ENCODE measurements around the gene SDHB. TPM values are rescaled to one million over a fixed set of nuclear protein-coding genes. Genes with fewer than 3 reads are reported as not detected.

The SDHB gene
- polyA plus RNA-seq, 1 donor (not counting 4 experiments of a cell fraction or from before 2014, with no cell fraction given), result 228 TPM

GRCh38 chr1:17082761-17083160 lies 28.9 kb upstream of the SDHB start:
- Histone ChIP-seq H3K9ac (ENCODE audit: control insufficient read depth, extremely low read depth, insufficient read depth, low read length) (no peak overlapping the region), H3K4me3 (ENCODE audit: control insufficient read depth in 2 of 3, extremely low read depth in 1 of 3, insufficient read depth in 2 of 3, low read depth in 1 of 3, low read length in 3 of 3) (no peak overlapping the region), H4K20me1 (ENCODE audit: control insufficient read depth, extremely low read depth, insufficient read depth, low read length) (no peaks in the 10 kb centered on the region), H3K4me1 (ENCODE audit: control insufficient read depth, extremely low read depth, insufficient read depth, low read length) (no peaks in the 10 kb centered on the region), H2AFZ (ENCODE audit: control insufficient read depth, low read length) (no peak overlapping the region), H3K4me2 (ENCODE audit: control insufficient read depth, extremely low read depth, insufficient read depth, low read depth, low read length) (no peak overlapping the region), H3K9me3 (ENCODE audit: control insufficient read depth, low read depth, low read length) (no peaks in the 10 kb centered on the region), H3K79me2 (ENCODE audit: control insufficient read depth, insufficient read depth, low read length) (no peaks in the 10 kb centered on the region), H3K36me3 (ENCODE audit: control insufficient read depth in 2 of 2, extremely low read depth in 1 of 2, insufficient read depth in 2 of 2, low read length in 2 of 2) (no peaks in the 10 kb centered on the region), H3K27me3 (ENCODE audit: control insufficient read depth, extremely low read depth, insufficient read depth, low read length) (peaks cover 4% of the 10 kb centered on the region), H3K27ac (ENCODE audit: control insufficient read depth, insufficient read depth, low read length) (no peak overlapping the region), H3K9me1 (ENCODE audit: control insufficient read depth, extremely low read depth, insufficient read depth, low read length) (no peaks in the 10 kb centered on the region)
- dilution Hi-C loops (cut with MboI; ENCODE audit: extremely low pct_ligation_motif_present, low sequenced_read_pairs), result no loop called here
- FAIRE-seq (no peak), DNase-seq (ENCODE audit: low read depth, low spot score) (no peak)
- no peak for TF ChIP-seq EZH2 (IDR thresholded peaks at IDR 0.05; ENCODE audit: low read length)
- no peak for TF ChIP-seq CTCF (optimal IDR thresholded peaks at IDR 0.05 in 1 of 3, IDR thresholded peaks at IDR 0.05 in 1 of 3, conservative IDR thresholded peaks at IDR 0.05 in 1 of 3; ENCODE audit: extremely low read depth in 1 of 3, insufficient read depth in 2 of 3, low read length in 3 of 3)

- Histone ChIP-seq H2AFZ (ENCODE audit: control insufficient read depth, low read length) (no peak overlapping the region), H3K27ac (ENCODE audit: control insufficient read depth, insufficient read depth, low read length) (no peak overlapping the region), H3K36me3 (ENCODE audit: control insufficient read depth in 2 of 2, extremely low read depth in 1 of 2, insufficient read depth in 2 of 2, low read length in 2 of 2) (no peaks in the 10 kb centered on the region), H3K27me3 (ENCODE audit: control insufficient read depth, extremely low read depth, insufficient read depth, low read length) (peaks cover 4% of the 10 kb centered on the region), H4K20me1 (ENCODE audit: control insufficient read depth, extremely low read depth, insufficient read depth, low read length) (no peaks in the 10 kb centered on the region), H3K4me1 (ENCODE audit: control insufficient read depth, extremely low read depth, insufficient read depth, low read length) (no peaks in the 10 kb centered on the region), H3K79me2 (ENCODE audit: control insufficient read depth, insufficient read depth, low read length) (no peaks in the 10 kb centered on the region), H3K9me1 (ENCODE audit: control insufficient read depth, extremely low read depth, insufficient read depth, low read length) (no peaks in the 10 kb centered on the region), H3K9ac (ENCODE audit: control insufficient read depth, extremely low read depth, insufficient read depth, low read length) (no peak overlapping the region), H3K4me2 (ENCODE audit: control insufficient read depth, extremely low read depth, insufficient read depth, low read depth, low read length) (no peak overlapping the region), H3K4me3 (ENCODE audit: control insufficient read depth in 2 of 3, extremely low read depth in 1 of 3, insufficient read depth in 2 of 3, low read depth in 1 of 3, low read length in 3 of 3) (no peak overlapping the region), H3K9me3 (ENCODE audit: control insufficient read depth, low read depth, low read length) (no peaks in the 10 kb centered on the region)
- DNase-seq (ENCODE audit: low read depth, low spot score) (no peak), FAIRE-seq (no peak)
- dilution Hi-C loops (cut with MboI; ENCODE audit: extremely low pct_ligation_motif_present, low sequenced_read_pairs), result no loop called here
- no peak for TF ChIP-seq EZH2 (IDR thresholded peaks at IDR 0.05; ENCODE audit: low read length)
- no peak for TF ChIP-seq CTCF (optimal IDR thresholded peaks at IDR 0.05 in 1 of 3, IDR thresholded peaks at IDR 0.05 in 1 of 3, conservative IDR thresholded peaks at IDR 0.05 in 1 of 3; ENCODE audit: extremely low read depth in 1 of 3, insufficient read depth in 2 of 3, low read length in 3 of 3)
Measured at GRCh38 chr1:17081439-17081838, 27.6 kb upstream of the SDHB start.

Measured in keratinocyte (primary cell).